GM13977 (cell line): ENCODE data around the gene LRRC53.

ENCODE experiments used
- DNase-seq: peaks from one replicate; pipeline ENCODE4 v3.0.0; 2012; ENCODE audit warnings: low spot score
- CTCF ChIP-seq: IDR thresholded peaks from 2 replicates; pipeline ENCODE4 v1.5.1; 2012; ENCODE audit warnings: mild to moderate bottlenecking, control low read depth; ENCODE audit not compliant: insufficient read depth; ENCODE audit errors: extremely low read depth, missing control alignments
- in situ Hi-C: fragments of 300-500 bp; cut with MboI; formaldehyde crosslinking; loops from one replicate; pipeline ENCODE4 v1.12.0; 2022; ENCODE audit warnings: low sequenced_read_pairs, low pct_unique_long_range_greater_than_20kb, mixed read lengths, inconsistent platforms; ENCODE audit not compliant: unreplicated experiment

The LRRC53 gene

DNA sequence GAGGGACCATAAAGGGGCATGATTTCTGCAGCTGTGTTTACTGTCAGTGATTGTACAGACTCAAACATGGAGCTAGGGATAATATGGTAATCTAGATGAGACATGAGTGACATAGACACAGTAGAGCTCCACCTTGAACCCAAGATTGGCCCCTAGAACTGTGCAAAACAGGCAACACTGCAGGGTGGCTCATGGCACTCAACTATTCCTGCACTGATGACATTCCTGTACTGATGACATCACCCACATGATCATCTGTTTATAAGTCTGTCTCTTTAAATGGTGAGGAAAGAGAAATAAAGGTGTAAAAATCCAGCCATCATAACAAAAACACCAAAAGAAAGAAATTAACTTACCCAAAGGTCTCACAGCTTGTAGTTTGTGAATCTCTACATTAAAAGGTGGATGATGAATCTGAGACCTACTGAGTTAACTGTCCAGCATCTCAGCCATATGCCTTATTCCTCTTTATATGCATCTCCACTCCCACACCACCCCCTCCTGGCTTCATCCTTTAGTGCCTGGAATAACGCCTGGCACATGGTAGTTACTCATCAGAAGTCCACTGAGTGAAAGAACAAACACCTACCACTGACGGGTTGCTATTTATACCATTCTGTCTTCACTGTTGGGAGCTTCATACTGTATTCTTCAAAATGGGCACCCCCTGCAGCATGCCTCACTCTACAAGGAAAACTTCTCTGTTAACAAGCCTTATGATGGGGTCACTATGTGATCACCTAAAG, at the start of gene LRRC53:
Gene LRRC53, minus strand, starts transcription at position 442 of the 746 bp plus-strand sequence. CDS start 29,262 bp downstream, outside the sequence.
- DNase-seq: no peak
- TF ChIP-seq CTCF: no peak
- in situ Hi-C loops: no loop called here

GRCh38 chr1:74549932-74550331, 37.5 kb upstream of the LRRC53 start:
- TF ChIP-seq CTCF: no peak
- no peak for DNase-seq
- in situ Hi-C loops: no loop called here

- in situ Hi-C loops: no loop called here
- DNase-seq: no peak
- TF ChIP-seq CTCF: no peak
Measured at GRCh38 chr1:74548961-74549750, 36.7 kb upstream of the LRRC53 start.

- no peak for DNase-seq
- in situ Hi-C loops: no loop called here
- TF ChIP-seq CTCF: no peak
Measured at GRCh38 chr1:74545821-74546220, 33.4 kb upstream of the LRRC53 start.

- no peak for TF ChIP-seq CTCF
- no peak for DNase-seq
- in situ Hi-C loops: no loop called here
Measured at GRCh38 chr1:74534241-74534640, 21.8 kb upstream of the LRRC53 start.

DNA sequence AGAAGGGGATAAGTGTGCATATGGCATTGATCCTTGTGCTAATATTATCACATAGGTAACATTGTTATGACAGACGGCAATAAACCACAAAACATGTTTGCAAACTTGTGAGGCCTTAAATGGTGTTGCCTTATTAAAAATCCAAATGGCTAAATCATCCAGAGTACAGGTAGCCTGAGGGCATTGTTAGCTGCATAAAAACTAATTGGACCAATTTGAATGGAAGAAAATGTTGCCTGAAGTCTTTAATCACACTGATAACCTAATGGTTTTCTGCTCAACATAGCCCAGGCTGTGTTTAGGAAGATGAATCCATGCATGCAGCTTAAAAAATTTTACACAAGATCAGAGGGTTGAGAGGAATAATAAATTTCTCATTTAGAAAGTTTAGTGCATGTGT, 19.4 kb upstream of the LRRC53 start:
- no peak for TF ChIP-seq CTCF
- no peak for DNase-seq
- in situ Hi-C loops: no loop called here
